ENCODE results near the gene MPRIP.
"Not testable (repeated sequence)": the region's sequence is repeated elsewhere in the genome, so short reads cannot be mapped to it uniquely, and the experiment has no call there.

MPRIP gene

GRCh38 chr17:17156107-17156506 lies 113.8 kb downstream of the MPRIP start:
- in situ Hi-C loops (cut with HindIII; ENCODE audit: low sequenced_read_pairs) = no loop called here
- H3K4me3 ChIP-seq (ENCODE audit: low read depth, low read length) = no peak overlapping the region
- no peak for TF ChIP-seq CTCF (IDR thresholded peaks at IDR 0.05; ENCODE audit: low read depth, low read length)
- peak; percentile 77 for DNase-seq (ENCODE audit: low read depth, low spot score)

- peak; percentile 25 for DNase-seq (ENCODE audit: low read depth, low spot score)
- in situ Hi-C loops (cut with HindIII; ENCODE audit: low sequenced_read_pairs) = no loop called here
- H3K4me3 ChIP-seq (ENCODE audit: low read depth, low read length) = no peak overlapping the region
- no peak for TF ChIP-seq CTCF (IDR thresholded peaks at IDR 0.05; ENCODE audit: low read depth, low read length)
Observed at GRCh38 chr17:17156511-17156910, 114.3 kb downstream of the MPRIP start.

- in situ Hi-C loops (cut with HindIII; ENCODE audit: low sequenced_read_pairs) = no loop called here
- no peak for DNase-seq (ENCODE audit: low read depth, low spot score)
- H3K4me3 ChIP-seq (ENCODE audit: low read depth, low read length) = no peak overlapping the region
- TF ChIP-seq CTCF (IDR thresholded peaks at IDR 0.05; ENCODE audit: low read depth, low read length) = no peak
Observed at GRCh38 chr17:17157041-17157440, 114.8 kb downstream of the MPRIP start.

GRCh38 chr17:17158506-17158905 lies 116.2 kb downstream of the MPRIP start:
- in situ Hi-C loops (cut with HindIII; ENCODE audit: low sequenced_read_pairs); H3K4me3 ChIP-seq (ENCODE audit: low read depth, low read length); DNase-seq (ENCODE audit: low read depth, low spot score): not testable (repeated sequence)

- no peak overlapping the region for H3K4me3 ChIP-seq (ENCODE audit: low read depth, low read length)
- no peak for DNase-seq (ENCODE audit: low read depth, low spot score)
- in situ Hi-C loops (cut with HindIII; ENCODE audit: low sequenced_read_pairs) = no loop called here
- TF ChIP-seq CTCF (IDR thresholded peaks at IDR 0.05; ENCODE audit: low read depth, low read length) = no peak
Observed at GRCh38 chr17:17159571-17159970, 117.3 kb downstream of the MPRIP start.

- in situ Hi-C loops (cut with HindIII; ENCODE audit: low sequenced_read_pairs) = no loop called here
- no peak for TF ChIP-seq CTCF (IDR thresholded peaks at IDR 0.05; ENCODE audit: low read depth, low read length)
- no peak overlapping the region for H3K4me3 ChIP-seq (ENCODE audit: low read depth, low read length)
- DNase-seq (ENCODE audit: low read depth, low spot score) = no peak
Observed at GRCh38 chr17:17161121-17161520, 118.9 kb downstream of the MPRIP start.

GRCh38 chr17:17161759-17162158 lies 119.5 kb downstream of the MPRIP start:
- DNase-seq (ENCODE audit: low read depth, low spot score) = no peak
- in situ Hi-C loops (cut with HindIII; ENCODE audit: low sequenced_read_pairs) = no loop called here
- TF ChIP-seq CTCF (IDR thresholded peaks at IDR 0.05; ENCODE audit: low read depth, low read length) = no peak
- no peak overlapping the region for H3K4me3 ChIP-seq (ENCODE audit: low read depth, low read length)

Measured in astrocyte of the spinal cord (primary cell).